Sciatic nerve (tissue), 2 donors: Measurements from ENCODE around the gene ABCC2. TPM values are rescaled to one million over a fixed set of nuclear protein-coding genes. Genes with fewer than 3 reads are reported as not detected.
"Not testable (repeated sequence)": the region's sequence is repeated elsewhere in the genome, so short reads cannot be mapped to it uniquely, and the experiment has no call there.

Experiments
- ATAC-seq: fragments of 200-7000 bp; cut with Tn5 transposase; one replicate; pipeline ENCODE4 v1.9.1; 2020; ENCODE audit warnings: mild to moderate bottlenecking, moderate library complexity
- DNase-seq: peaks from one replicate; pipeline ENCODE4 v3.0.0-alpha.2; 2020; ENCODE audit warnings: low spot score
- intact Hi-C: fragments of 100-400 bp; cut with DNase I; formaldehyde crosslinking; loops from one replicate; pipeline ENCODE4 v1.14.2; 2022
- total RNA-seq: library from RNA; stranded (reverse); fragmentation: NEBNext Ultra II Directional; extraction: Animal tissue kit (Norgen Biotek cat#: 25700); gene quantifications from one replicate; pipeline ENCODE4 v1.2.1, GENCODE V29; 2021
- donor health status: DM: no; HTN: no; CAD: no.
- donor health status: DM: no; HTN: no; CAD: no.

ABCC2 gene
- total RNA-seq, 1 donor from 2014 or later = 10.4 TPM

- intact Hi-C loops = no loop called here
- DNase-seq (no peak), ATAC-seq (no peak)
Observed at GRCh38 chr10:99799613-99800012, 17.2 kb downstream of the ABCC2 start.

- DNase-seq (no peak), ATAC-seq (no peak)
- intact Hi-C loops = no loop called here
Observed at GRCh38 chr10:99804471-99804870, 22.0 kb downstream of the ABCC2 start.

- no peak for DNase-seq
- intact Hi-C loops = no loop called here
Observed at GRCh38 chr10:99805190-99805589, 22.8 kb downstream of the ABCC2 start.

GRCh38 chr10:99806091-99806490 lies 23.7 kb downstream of the ABCC2 start:
- intact Hi-C loops = no loop called here
- no peak for ATAC-seq

More at GRCh38 chr10:99805190-99805589, 22.8 kb downstream of the ABCC2 start:
- no peak for ATAC-seq

GRCh38 chr10:99807786-99808185 lies 25.3 kb downstream of the ABCC2 start:
- intact Hi-C loops = no loop called here
- no peak for ATAC-seq

More at GRCh38 chr10:99806091-99806490, 23.7 kb downstream of the ABCC2 start:
- no peak for DNase-seq

GRCh38 chr10:99808270-99808669 lies 25.8 kb downstream of the ABCC2 start:
- ATAC-seq (peak; percentile 55), DNase-seq (no peak)
- intact Hi-C loops = no loop called here

More at GRCh38 chr10:99807786-99808185, 25.3 kb downstream of the ABCC2 start:
- DNase-seq = no peak

- peak; percentile 5 for ATAC-seq
- intact Hi-C loops = no loop called here
- no peak for DNase-seq
Observed at GRCh38 chr10:99809481-99809880, 27.0 kb downstream of the ABCC2 start.

GRCh38 chr10:99809931-99810615 lies 27.6 kb downstream of the ABCC2 start:
- intact Hi-C loops = no loop called here
- peak; percentile 91 for ATAC-seq
- DNase-seq = no peak

GRCh38 chr10:99812177-99812576 lies 29.7 kb downstream of the ABCC2 start:
- no peak for ATAC-seq
- no peak for DNase-seq
- intact Hi-C loops = no loop called here

- ATAC-seq (no peak), DNase-seq (no peak)
- intact Hi-C loops = no loop called here
Observed at GRCh38 chr10:99814143-99814542, 31.7 kb downstream of the ABCC2 start.

GRCh38 chr10:99815621-99816020 lies 33.2 kb downstream of the ABCC2 start:
- ATAC-seq = no peak
- intact Hi-C loops = no loop called here
- DNase-seq = no peak

- ATAC-seq = no peak
- intact Hi-C loops = no loop called here
- DNase-seq = no peak
Observed at GRCh38 chr10:99827936-99828335, 45.5 kb downstream of the ABCC2 start.

GRCh38 chr10:99828464-99828863 lies 46.0 kb downstream of the ABCC2 start:
- no peak for ATAC-seq
- intact Hi-C loops = no loop called here
- no peak for DNase-seq

- ATAC-seq (no peak), DNase-seq (no peak)
- intact Hi-C loops = no loop called here
Observed at GRCh38 chr10:99832439-99832838, 50.0 kb downstream of the ABCC2 start.

GRCh38 chr10:99834410-99834809 lies 52.0 kb downstream of the ABCC2 start:
- DNase-seq (no peak), ATAC-seq (no peak)
- intact Hi-C loops = no loop called here

GRCh38 chr10:99835947-99836346 lies 53.5 kb downstream of the ABCC2 start:
- no peak for DNase-seq
- no peak for ATAC-seq
- intact Hi-C loops = no loop called here

- DNase-seq (no peak), ATAC-seq (no peak)
- intact Hi-C loops = no loop called here
Observed at GRCh38 chr10:99836711-99837110, 54.3 kb downstream of the ABCC2 start.

- intact Hi-C loops, DNase-seq, ATAC-seq: not testable (repeated sequence)
Observed at GRCh38 chr10:99840859-99841258, 58.4 kb downstream of the ABCC2 start.

GRCh38 chr10:99841746-99842145 lies 59.3 kb downstream of the ABCC2 start:
- no peak for DNase-seq
- no peak for ATAC-seq
- intact Hi-C loops = no loop called here

- intact Hi-C loops = no loop called here
- DNase-seq (no peak), ATAC-seq (peak; percentile 66)
Observed at GRCh38 chr10:99843310-99843709, 60.9 kb downstream of the ABCC2 start.

- intact Hi-C loops = no loop called here
- ATAC-seq = peak; percentile 2
- no peak for DNase-seq
Observed at GRCh38 chr10:99844433-99844955, 62.1 kb downstream of the ABCC2 start.
